RWPE1 (cell line): Measurements from ENCODE around the gene U2AF1L4.

ENCODE experiments used
- CTCF ChIA-PET: fragments of 350-600 bp; sonication (Branson Sonifier 250); formaldehyde crosslinking; extraction: SDS; loops from one replicate; lab custom pipeline; 2021; lab: Yijun Ruan, JAX
- POLR2A ChIA-PET: fragments of 400-600 bp; formaldehyde crosslinking; extraction: SDS; loops from one replicate; lab custom pipeline; 2020; ENCODE audit warnings: antibody characterized with exemption; ENCODE audit not compliant: low non-redundant PET; lab: Yijun Ruan, JAX
- DNase-seq: peaks from one replicate; pipeline ENCODE4 v3.0.0; 2012; ENCODE audit warnings: low spot score
- H3K27ac ChIP-seq: fragments of 450-650 bp; 2 replicates; pipeline ENCODE4 v1.5.1; 2017
- CTCF ChIP-seq: fragments of 450-650 bp; conservative IDR thresholded peaks from 2 replicates; pipeline ENCODE4 v1.5.1; 2017; ENCODE audit warnings: low read depth, mild to moderate bottlenecking

U2AF1L4 gene

GRCh38 chr19:35748106-35749020 lies 3.1 kb upstream of the U2AF1L4 start, which contains the start of gene LIN37:
TSS of gene LIN37 (plus strand) at chr19:35748576. CDS start at chr19:35748725, 149 bp downstream.
- no peak for TF ChIP-seq CTCF
- H3K27ac ChIP-seq, result peak within 1 kb of the TSS; percentile 65
- POLR2A ChIA-PET, result interaction anchor here (0.6 to 1.0 kb wide), 3 partner anchors 8 to 11 kb away, joined by 3 to 4 read pairs (median 3); partner anchors contain the start of gene HSPB6
- CTCF ChIA-PET, result interaction anchor here (0.6 kb wide), 2 partner anchors 13 to 149 kb away, joined by 3 read pairs; no protein-coding TSS in a partner anchor
- DNase-seq, result peak; percentile 99

GRCh38 chr19:35746531-35746930 lies 1.3 kb upstream of the U2AF1L4 start:
- ChIA-PET POLR2A (interaction anchor here (0.5 kb wide), 1 partner anchor 81 kb away, joined by 3 read pairs; no protein-coding TSS in a partner anchor), CTCF (no interaction called here)
- DNase-seq, result no peak
- peak overlapping the region; percentile 98 for H3K27ac ChIP-seq
- TF ChIP-seq CTCF, result no peak

- peak overlapping the region; percentile 98 for H3K27ac ChIP-seq
- no peak for TF ChIP-seq CTCF
- DNase-seq, result no peak
- CTCF ChIA-PET, result no interaction called here
- POLR2A ChIA-PET, result interaction anchor here (0.5 kb wide), 1 partner anchor 80 kb away, joined by 3 read pairs; no protein-coding TSS in a partner anchor
These were observed 857 bp upstream of the U2AF1L4 start for GRCh38 chr19:35746087-35746462.

GRCh38 chr19:35744430-35745327 lies 539 bp downstream of the U2AF1L4 start:
- ChIA-PET CTCF (interaction anchor here (0.6 kb wide), 1 partner anchor 50 kb away, joined by 3 read pairs; no protein-coding TSS in a partner anchor), POLR2A (interaction anchor here (0.6 kb wide), 3 partner anchors 12 to 128 kb away, joined by 4 to 6 read pairs (median 4); partner anchors contain the start of gene UPK1A)
- H3K27ac ChIP-seq, result peak overlapping the region; percentile 98
- peak; percentile 33 for TF ChIP-seq CTCF
- peak; percentile 92 for DNase-seq

- ChIA-PET POLR2A (interaction anchor here (0.6 kb wide), 1 partner anchor 12 kb away, joined by 6 read pairs; no protein-coding TSS in a partner anchor), CTCF (interaction anchor here (0.6 kb wide), 1 partner anchor 49 kb away, joined by 3 read pairs; no protein-coding TSS in a partner anchor)
- DNase-seq, result no peak
- no peak for TF ChIP-seq CTCF
- H3K27ac ChIP-seq, result peak overlapping the region; percentile 98
These were observed 1.4 kb downstream of the U2AF1L4 start for GRCh38 chr19:35743640-35744429.
